Nephron progenitor cell (in vitro differentiated cells): Measurements from ENCODE around the gene HAUS7.

ENCODE experiments used
- DNase-seq: peaks from one replicate; pipeline ENCODE4 v3.0.0; 2021
- H3K27ac Mint-ChIP-seq: 2 replicates; pipeline ENCODE4 v1.8.0; 2021; ENCODE audit warnings: mild to moderate bottlenecking, moderate library complexity, mixed read lengths
- H3K27me3 Mint-ChIP-seq: 2 replicates; pipeline ENCODE4 v1.8.0; 2021; ENCODE audit warnings: mild to moderate bottlenecking, low read depth, mixed read lengths; ENCODE audit not compliant: poor library complexity
- H3K36me3 Mint-ChIP-seq: 2 replicates; pipeline ENCODE4 v1.8.0; 2021; ENCODE audit warnings: low read depth, mixed read lengths
- H3K4me1 Mint-ChIP-seq: 2 replicates; pipeline ENCODE4 v1.8.0; 2021; ENCODE audit warnings: mixed read lengths
- H3K4me3 Mint-ChIP-seq: 2 replicates; pipeline ENCODE4 v1.8.0; 2021; ENCODE audit warnings: mild to moderate bottlenecking, moderate library complexity, mixed read lengths
- H3K9me3 Mint-ChIP-seq: 2 replicates; pipeline ENCODE4 v1.8.0; 2021; ENCODE audit warnings: mild to moderate bottlenecking, moderate library complexity, mixed read lengths
- CTCF ChIP-seq: fragments of 200-600 bp; sonication (generic); IDR thresholded peaks from 2 replicates; pipeline ENCODE4 v1.5.0; 2021; ENCODE audit warnings: antibody characterized with exemption

The HAUS7 gene

GRCh38 chrX:153509592-153509991 lies 39.2 kb upstream of the HAUS7 start:
- no peaks in the 10 kb centered on the region for H3K36me3 Mint-ChIP-seq
- peaks cover 31% of the 10 kb centered on the region for H3K9me3 Mint-ChIP-seq
- no peak for DNase-seq
- no peak for TF ChIP-seq CTCF
- H3K4me3 Mint-ChIP-seq: no peak overlapping the region
- no peak overlapping the region for H3K27ac Mint-ChIP-seq
- H3K27me3 Mint-ChIP-seq: peaks cover 3% of the 10 kb centered on the region
- H3K4me1 Mint-ChIP-seq: no peaks in the 10 kb centered on the region

GRCh38 chrX:153507484-153508178 lies 37.3 kb upstream of the HAUS7 start:
- Mint-ChIP-seq H3K27ac (no peak overlapping the region), H3K27me3 (no peaks in the 10 kb centered on the region), H3K36me3 (no peaks in the 10 kb centered on the region), H3K4me1 (no peaks in the 10 kb centered on the region), H3K9me3 (peaks cover 30% of the 10 kb centered on the region), H3K4me3 (no peak overlapping the region)
- DNase-seq: peak; percentile 87
- TF ChIP-seq CTCF: peak; percentile 70

GRCh38 chrX:153505361-153505760 lies 35.0 kb upstream of the HAUS7 start:
- no peak for DNase-seq
- H3K4me3 Mint-ChIP-seq: no peak overlapping the region
- H3K36me3 Mint-ChIP-seq: no peaks in the 10 kb centered on the region
- H3K27ac Mint-ChIP-seq: no peak overlapping the region
- peaks cover 25% of the 10 kb centered on the region for H3K9me3 Mint-ChIP-seq
- H3K4me1 Mint-ChIP-seq: peaks cover 9% of the 10 kb centered on the region
- TF ChIP-seq CTCF: no peak
- H3K27me3 Mint-ChIP-seq: no peaks in the 10 kb centered on the region

GRCh38 chrX:153504445-153505016 lies 34.2 kb upstream of the HAUS7 start:
- Mint-ChIP-seq H3K4me1 (peaks cover 9% of the 10 kb centered on the region), H3K36me3 (no peaks in the 10 kb centered on the region), H3K27me3 (no peaks in the 10 kb centered on the region), H3K4me3 (no peak overlapping the region), H3K27ac (no peak overlapping the region), H3K9me3 (peaks cover 21% of the 10 kb centered on the region)
- no peak for DNase-seq
- TF ChIP-seq CTCF: no peak

- H3K36me3 Mint-ChIP-seq: no peaks in the 10 kb centered on the region
- no peak for DNase-seq
- no peak overlapping the region for H3K4me3 Mint-ChIP-seq
- H3K4me1 Mint-ChIP-seq: peaks cover 9% of the 10 kb centered on the region
- no peaks in the 10 kb centered on the region for H3K27me3 Mint-ChIP-seq
- no peak overlapping the region for H3K27ac Mint-ChIP-seq
- H3K9me3 Mint-ChIP-seq: peaks cover 20% of the 10 kb centered on the region
- no peak for TF ChIP-seq CTCF
Measured at GRCh38 chrX:153502796-153503195, 32.4 kb upstream of the HAUS7 start.

GRCh38 chrX:153502131-153502530 lies 31.8 kb upstream of the HAUS7 start:
- Mint-ChIP-seq H3K4me3 (no peak overlapping the region), H3K9me3 (peaks cover 21% of the 10 kb centered on the region), H3K36me3 (no peaks in the 10 kb centered on the region), H3K27ac (peak overlapping the region; percentile 19), H3K27me3 (no peaks in the 10 kb centered on the region), H3K4me1 (peaks cover 9% of the 10 kb centered on the region)
- no peak for TF ChIP-seq CTCF
- DNase-seq: no peak
